HG03432 (cell line): ENCODE results near the gene HDLBP.
A peak's percentile ranks its signal among the peaks of the same experiment; 100 is the strongest.

Experiments
- ATAC-seq: cut with Tn5 transposase; IDR thresholded peaks from one replicate; pipeline ENCODE4 v1.9.1; 2021; ENCODE audit warnings: mild to moderate bottlenecking, moderate library complexity; ENCODE audit not compliant: unreplicated experiment

Gene HDLBP, protein sequence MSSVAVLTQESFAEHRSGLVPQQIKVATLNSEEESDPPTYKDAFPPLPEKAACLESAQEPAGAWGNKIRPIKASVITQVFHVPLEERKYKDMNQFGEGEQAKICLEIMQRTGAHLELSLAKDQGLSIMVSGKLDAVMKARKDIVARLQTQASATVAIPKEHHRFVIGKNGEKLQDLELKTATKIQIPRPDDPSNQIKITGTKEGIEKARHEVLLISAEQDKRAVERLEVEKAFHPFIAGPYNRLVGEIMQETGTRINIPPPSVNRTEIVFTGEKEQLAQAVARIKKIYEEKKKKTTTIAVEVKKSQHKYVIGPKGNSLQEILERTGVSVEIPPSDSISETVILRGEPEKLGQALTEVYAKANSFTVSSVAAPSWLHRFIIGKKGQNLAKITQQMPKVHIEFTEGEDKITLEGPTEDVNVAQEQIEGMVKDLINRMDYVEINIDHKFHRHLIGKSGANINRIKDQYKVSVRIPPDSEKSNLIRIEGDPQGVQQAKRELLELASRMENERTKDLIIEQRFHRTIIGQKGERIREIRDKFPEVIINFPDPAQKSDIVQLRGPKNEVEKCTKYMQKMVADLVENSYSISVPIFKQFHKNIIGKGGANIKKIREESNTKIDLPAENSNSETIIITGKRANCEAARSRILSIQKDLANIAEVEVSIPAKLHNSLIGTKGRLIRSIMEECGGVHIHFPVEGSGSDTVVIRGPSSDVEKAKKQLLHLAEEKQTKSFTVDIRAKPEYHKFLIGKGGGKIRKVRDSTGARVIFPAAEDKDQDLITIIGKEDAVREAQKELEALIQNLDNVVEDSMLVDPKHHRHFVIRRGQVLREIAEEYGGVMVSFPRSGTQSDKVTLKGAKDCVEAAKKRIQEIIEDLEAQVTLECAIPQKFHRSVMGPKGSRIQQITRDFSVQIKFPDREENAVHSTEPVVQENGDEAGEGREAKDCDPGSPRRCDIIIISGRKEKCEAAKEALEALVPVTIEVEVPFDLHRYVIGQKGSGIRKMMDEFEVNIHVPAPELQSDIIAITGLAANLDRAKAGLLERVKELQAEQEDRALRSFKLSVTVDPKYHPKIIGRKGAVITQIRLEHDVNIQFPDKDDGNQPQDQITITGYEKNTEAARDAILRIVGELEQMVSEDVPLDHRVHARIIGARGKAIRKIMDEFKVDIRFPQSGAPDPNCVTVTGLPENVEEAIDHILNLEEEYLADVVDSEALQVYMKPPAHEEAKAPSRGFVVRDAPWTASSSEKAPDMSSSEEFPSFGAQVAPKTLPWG (N-terminal part only)

DNA sequence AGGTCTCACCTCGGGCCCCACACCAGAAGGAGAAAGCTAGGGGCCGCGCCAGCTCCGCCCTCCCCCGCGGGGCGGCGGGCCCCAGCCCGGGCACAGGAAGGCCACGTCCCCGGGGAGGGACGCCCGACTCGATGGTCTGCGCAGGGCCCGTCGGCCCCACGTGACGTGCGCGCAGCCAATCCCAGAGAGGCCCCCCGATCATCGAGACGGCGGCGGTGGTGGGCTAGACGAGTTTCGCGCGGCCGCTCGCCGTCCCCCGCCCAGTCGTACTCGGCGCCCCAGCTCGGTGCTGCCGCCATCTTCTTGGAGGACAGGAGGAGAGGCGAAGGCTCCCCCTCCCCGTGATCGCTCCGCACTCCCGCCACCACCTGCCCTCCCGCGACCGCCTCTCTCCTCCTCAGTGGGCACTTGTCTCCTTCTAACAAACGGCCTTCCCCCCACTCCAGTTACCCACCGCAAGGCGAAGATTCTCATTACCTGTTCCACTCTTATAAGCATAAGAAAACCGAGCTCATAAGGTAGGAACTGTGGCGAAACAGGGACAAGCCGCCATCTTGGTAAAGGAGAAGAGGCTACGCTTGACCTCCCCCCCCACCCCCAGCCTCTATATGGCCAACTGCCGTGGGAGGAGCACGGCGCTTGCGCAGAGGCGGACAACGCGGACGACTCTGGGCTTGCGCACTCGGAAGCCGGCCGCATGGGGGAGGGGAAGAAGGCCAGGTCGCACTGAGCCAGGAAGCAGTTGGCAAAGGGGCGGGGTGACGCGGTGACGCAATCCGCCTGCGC lies at the start of gene HDLBP:
Gene HDLBP (minus strand): TSS at position 580 of the 786 bp plus-strand sequence. CDS start 48,803 bp downstream, outside the sequence.
- peak; percentile 79 for ATAC-seq

DNA sequence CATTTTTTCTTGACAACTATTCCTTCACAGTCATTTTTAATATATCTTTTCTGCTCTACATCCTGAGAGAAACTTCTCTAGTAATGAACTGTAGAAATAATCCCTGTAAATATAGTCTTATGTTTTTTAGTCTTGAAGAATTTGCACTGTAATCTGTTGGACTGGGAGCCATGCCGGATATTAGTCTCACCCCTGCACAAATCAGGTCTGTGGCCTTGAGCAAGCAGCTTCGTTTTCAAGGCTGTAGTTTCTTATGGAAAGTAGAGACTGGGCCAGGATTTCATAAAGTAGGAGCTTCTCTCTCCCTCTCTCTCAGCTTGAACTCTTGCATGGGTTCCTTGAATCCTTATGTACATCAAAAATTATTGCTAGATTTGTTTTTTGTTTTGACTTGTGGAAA lies 49.3 kb upstream of the HDLBP start:
- ATAC-seq, result no peak

DNA sequence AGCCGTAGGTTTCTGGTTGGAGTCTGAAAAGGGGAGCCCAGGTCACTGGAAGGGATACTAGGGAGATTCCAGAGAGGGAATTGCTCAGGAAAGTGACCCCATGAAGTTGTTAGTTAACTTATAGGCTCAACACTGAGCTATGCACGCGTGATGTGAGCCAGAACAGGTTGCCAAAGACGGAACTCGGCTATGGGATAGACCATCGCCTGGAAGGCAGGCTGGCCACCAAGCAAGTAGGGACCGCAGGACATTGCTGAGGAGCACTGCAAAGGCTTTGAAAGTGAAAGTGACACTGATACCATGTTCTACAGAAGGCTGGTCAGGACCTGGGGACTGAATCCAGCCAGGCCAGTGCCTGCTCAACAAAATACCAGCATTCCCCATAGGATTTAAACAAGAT lies 48.0 kb upstream of the HDLBP start:
- ATAC-seq, result no peak

DNA sequence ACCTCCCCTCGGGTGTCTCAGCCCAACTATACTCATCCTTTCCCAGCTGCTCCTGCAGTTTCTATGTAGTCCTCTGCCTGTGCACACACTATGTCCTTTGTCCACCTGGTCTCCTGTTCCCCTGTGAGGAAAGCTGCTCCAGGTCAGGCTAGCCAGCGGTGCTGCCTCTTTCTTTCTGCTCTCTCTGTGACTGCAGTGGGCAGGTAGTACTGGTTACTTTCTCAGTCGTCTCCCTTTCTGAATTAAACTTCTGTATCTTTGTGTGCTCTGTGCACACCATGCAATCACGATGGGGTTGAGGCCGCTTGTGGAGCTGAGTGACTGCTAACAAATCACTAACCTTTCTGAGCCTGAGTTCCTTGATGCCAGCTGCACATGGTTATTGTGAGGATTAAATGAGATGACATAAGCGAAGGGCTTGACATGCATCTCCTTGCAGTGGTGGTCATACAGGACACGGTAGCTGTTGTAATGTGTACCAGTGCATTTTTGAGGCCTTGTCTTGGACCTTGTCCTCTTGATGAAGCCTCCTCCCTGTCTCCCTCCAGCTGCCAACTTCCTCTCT lies 44.1 kb upstream of the HDLBP start:
- no peak for ATAC-seq

DNA sequence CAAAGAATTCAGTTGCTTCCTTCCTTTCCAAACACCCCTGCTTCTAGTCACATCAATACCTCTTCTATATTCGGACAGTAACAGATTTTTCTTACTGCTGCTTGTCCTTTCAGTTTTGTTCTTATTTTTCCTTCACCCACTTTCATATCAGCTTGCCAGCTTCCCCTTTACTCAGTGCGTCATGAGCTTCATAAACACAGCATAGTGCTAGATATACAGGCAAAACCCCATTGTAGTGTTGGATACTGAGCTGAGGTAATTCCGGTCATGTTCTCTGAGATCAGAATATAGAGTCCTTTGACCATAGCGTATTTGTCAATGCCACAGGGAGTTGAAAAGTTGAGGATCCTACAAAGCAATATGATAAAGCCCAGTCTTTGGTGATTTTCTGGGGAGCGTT lies 43.0 kb upstream of the HDLBP start:
- ATAC-seq, result no peak

DNA sequence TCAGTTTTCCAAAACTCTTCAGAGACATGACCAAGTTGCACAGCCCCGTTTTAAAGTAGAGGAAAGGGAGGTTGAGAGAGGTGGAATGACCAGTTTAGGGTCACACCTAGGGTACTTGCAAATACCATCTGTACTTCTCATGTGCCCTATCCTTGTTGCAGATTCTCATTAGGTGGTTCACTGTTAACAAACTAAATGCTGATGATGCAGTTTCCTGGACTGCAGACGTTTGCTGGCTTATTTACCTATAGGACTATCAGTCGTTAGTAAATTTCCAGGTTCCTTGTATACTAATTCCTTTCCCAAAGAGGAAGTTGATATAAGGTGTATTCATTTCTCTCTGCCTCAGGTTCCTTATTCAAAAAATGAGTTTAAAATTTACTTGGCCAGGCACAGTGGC lies 42.1 kb upstream of the HDLBP start:
- ATAC-seq, result no peak

DNA sequence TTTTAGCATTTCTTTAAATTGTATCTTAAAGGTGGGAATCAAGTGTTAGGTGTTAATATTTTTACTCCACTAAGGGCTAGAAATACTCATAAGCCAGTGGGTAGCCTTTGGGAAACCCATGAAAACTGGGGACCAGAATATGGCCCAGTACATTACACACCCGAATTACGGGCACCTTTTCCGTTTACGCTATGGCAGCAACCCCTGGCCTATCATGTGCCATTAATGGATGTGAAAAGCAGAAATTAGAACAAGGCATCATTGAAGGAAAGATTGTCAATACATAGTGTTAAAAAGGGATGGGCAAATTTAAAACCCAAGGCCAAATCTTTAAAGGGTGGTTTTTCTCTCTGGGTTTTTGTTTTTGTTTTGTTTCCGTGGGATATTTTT lies 41.4 kb upstream of the HDLBP start:
- no peak for ATAC-seq

DNA sequence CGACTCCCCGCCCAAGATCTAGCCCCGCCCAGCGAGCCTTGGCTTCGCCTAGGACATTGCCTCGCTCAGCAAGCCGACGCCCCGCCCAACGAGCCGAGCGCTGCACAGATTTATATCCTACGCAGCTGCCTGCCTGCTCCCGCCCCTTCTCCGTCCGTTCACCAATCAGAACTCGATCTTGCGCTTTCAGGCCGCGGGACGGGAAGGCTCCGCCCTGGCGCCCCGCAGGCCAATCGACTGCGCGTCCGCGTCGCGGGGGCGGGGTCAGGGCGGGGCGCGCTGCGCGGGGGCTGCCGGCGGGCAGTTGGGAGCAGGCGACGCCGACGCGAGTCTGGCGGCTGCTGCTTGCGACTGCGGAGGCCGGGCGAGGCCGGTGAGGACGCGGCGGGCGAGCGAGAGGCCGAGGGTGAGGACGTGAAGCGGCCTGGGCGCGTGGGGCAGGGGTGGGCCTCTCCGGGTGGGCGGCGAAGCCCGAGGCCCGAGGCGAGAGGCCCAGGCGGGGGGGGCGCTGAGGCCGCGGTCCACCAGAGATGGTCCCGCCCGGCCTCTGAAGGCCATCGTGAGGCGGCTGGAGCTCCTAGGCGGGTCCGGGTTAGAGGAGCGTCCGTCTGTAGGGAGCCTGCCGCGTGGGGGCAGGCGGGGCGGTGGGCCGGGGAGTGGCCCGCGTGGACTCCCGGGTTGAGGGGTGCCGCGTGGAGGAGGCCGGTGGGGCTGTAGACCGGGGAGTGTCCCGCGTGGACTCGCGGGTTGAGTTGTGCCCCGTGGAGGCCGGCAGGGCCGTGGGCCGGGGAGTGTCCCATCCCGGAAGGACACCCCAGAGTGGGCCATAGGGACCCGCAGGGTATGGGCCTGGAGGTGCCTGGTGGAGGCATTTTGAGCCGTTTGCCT lies 40.8 kb upstream of the HDLBP start, which contains the start of gene FARP2:
Gene FARP2 (plus strand): TSS at position 303 of the 888 bp plus-strand sequence. CDS start 16,823 bp downstream, outside the sequence.
- peak; percentile 87 for ATAC-seq

DNA sequence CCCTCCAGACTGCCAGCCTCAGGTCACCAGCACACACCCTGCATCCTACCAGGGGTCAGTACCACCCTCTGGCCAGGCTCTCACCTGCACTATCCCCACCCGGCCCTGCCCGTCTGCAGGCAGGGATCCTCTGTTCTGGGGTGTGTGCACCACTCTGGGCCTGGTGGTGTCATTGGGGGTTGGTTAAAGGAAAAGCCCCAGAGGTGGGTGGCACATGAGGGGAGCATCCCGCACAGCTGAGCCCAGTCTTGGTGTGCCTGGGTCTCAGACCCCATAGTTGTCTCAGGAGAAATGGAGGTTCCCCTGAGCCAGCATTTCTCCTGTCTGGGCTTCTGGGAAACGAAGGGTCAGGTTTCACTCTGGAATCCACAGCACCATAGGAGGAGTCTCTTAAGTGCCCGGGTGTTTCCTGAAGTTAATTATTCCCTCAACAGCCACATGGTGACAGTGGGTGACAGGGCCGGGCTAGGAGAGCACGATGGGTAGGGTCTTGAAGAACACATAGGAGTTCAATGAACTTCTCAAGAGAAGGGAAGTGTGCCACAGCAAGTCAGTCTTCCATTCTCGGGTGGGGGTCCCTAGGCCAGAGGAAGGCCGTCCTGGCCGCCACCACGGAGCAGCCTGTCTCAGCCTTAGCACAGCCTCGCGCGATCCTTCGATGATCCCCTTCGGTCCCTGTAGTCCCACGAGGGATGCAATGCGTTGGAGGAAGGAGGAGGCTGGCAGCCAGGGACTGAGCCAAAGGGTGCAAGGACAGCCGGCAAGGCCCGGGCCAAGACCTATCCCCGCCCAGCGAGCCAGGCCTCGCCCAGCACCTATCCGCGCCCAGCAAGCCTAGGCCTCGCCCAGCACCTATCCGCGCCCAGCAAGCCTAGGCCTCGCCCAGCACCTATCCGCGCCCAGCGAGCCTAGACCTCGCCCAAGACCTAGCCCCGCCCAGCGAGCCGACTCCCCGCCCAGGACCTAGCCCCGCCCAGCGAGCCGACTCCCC lies 39.5 kb upstream of the HDLBP start:
- no peak for ATAC-seq

DNA sequence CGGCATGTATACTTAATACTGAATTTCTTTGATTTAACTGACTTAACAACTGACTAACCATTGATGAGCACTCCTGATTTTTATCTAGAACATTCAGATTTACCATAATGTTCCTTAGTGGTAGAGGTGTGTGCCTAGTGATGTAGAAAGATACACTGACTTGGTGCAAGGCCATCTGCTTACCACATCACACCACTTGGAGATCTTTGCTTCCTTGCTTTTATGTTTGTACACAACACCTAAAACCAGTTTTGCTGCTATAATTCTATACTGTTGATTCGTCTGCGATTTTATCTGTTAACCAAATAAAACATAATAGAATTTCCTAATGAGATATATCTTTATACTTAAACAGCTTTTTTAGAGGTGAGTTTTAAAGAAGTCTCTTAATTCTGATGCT lies 36.8 kb upstream of the HDLBP start:
- no peak for ATAC-seq

DNA sequence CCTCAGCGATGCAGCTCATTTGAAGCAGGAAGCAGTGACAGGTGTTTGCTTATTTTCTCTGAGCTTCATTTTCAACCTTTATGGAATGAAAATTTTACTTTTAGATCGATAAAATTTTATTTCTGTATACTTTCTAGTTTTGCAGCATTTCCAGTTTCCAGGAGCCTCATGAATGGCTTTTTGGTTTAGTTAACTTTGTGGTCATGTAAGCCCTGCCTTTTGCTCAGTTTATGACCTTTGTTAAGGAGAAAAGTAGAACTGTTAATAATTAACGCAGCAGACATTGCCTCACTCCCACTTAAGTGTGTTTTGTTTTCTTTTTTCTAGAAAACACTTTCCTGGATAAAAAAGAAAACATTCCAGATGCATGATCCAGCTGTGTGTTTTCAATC lies 36.2 kb upstream of the HDLBP start:
- no peak for ATAC-seq

DNA sequence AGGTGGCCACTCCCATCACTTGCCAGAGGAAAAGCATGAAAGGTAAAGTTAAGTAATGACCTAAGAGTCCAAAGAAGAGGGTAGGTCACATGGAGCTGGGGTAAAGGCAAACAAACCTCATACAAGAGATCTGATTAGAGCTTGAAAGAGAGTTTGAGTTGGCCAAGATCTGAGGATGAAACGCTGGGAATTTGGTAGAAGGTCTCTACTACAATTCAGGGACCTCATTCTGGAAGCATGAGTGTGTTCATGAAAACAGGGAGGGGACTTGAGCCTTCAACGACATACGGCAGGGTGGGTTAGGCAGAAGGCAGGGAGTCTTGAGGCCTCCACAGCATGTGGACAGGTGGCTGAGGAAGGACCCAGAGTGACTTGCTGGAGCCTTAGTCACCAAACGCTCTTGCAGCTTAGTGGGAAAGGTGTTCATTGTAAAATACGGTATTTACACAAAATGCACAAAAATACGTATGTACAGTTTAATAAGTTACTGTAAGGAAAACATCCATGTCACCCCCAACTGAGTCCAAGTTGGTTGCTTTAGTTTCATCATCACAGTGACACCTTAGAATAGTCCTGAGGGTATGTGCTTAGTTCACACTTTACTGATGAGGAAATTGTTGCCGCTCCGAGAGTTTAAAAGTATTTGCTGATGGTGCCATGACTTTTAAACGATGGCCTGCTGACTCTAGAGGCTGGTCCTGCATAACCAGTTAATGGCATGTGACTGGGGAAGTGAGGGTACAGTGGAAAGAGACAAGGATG lies 35.6 kb upstream of the HDLBP start:
- ATAC-seq, result no peak

DNA sequence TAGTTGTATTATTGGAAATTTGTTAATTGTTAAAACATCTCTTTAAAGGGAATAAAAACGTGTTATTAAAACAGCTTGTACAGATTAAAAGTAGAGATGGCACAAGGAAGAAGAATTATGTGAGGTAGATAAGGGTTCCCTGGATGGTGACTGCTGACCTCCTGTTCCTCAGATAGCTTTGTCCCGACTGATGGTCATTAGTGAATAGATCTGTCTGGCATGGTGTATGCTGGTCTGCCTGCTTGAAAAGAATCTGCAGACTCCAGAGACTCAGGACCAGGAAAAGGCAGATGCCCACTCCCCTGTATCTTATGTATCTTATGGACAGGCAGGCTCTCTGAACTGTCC lies 35.0 kb upstream of the HDLBP start:
- ATAC-seq, result no peak

DNA sequence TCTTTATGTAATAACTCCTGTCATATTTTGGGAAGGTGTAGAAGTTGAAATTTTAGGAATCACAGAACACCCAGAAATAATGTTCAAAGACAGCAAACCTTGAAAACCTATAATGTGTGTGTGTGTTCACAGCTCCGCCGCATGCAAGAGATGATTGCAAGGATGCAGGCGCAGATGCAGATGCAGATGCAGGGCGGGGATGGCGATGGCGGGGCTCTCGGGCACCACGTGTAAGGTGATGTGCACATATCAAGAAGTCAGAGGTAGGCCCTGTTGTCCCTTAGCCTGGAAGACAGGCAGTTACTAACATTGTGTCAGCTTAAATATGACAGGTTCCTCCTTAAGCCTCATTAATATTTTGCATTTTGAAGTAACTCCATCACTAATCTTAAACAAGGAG lies 34.5 kb upstream of the HDLBP start:
- ATAC-seq, result no peak

DNA sequence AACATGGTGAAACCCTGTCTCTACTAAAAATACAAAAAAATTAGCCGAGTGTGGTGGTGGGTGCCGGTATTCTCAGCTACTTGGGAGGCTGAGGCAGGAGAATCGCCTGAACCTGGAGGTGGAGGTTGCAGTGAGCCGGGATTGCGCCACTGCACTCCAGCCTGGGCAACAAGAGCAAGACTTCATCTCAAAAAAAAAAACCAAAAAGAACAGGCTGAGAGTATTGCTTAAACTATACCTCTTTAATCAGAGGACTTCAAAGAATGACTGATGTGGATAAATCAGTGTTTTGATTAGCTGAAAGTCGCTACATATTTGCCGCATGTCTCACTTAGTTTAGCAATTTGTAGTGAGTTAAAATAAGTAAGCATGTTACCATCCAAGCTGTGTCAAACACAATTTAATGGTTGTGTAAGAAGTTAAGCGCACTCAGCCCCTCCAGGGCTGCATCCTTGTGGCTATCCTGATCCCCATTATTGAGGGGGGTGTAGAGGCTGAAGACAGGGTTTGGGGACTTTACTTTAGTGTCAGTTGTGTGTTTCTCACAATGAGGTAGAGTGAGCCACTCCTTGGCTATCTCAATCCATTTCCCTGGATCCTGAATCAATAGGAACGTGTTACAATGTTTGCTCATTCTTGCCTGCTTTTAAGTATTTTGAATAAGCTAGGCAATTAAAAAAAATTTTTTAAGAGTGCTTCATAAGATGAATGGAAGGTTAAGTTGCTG lies 29.6 kb upstream of the HDLBP start:
- ATAC-seq, result no peak

DNA sequence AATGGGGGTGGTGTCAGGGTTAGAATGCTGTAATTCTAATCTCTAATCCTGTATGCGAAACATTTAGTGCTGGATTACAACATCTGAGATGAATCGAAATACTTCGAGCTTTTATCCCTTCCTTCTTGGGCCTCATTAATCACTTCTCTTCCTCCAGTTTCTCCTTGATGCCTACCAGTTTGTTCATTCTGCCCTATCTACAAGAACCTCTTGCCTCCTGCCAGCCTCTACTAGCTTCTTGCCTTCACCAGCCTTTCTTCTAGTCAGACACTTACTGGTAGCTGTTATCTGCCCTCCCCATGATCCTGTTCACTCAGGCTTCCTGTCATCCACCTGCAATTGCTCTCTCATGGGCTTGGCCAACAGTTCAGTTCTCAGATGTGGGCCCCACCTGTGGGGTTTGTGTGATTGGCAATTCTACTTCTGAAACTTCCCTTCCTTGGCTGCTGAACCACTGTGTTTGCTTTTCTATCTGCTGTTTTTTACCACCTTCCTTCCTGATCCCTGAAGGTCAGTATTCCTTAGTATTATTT lies 25.2 kb upstream of the HDLBP start:
- ATAC-seq, result no peak
